ENCODE results near the gene PCDHB1. TPM values are rescaled to one million over a fixed set of nuclear protein-coding genes. Genes with fewer than 3 reads are reported as not detected.

PCDHB1 gene
- total and polyA plus RNA-seq, 2 of the 8 experiments (the other 6 are each of a cell fraction or from before 2014, with no cell fraction given), result 0.03 to 0.04 TPM

- Histone ChIP-seq H3K23me2 (ENCODE audit: low read depth, low read length) (peaks cover 8% of the 10 kb centered on the region), H4K20me1 (replicated peaks in 1 of 2; ENCODE audit: control insufficient read depth in 1 of 2, insufficient read depth in 2 of 2, low read length in 2 of 2) (no peaks in the 10 kb centered on the region), H3K4ac (replicated peaks; ENCODE audit: insufficient read length, low read depth, low read length) (no peak overlapping the region), H3K23ac (ENCODE audit: insufficient read length) (no peak overlapping the region), H4K8ac (ENCODE audit: extremely low read depth, insufficient read depth, low read length) (no peak overlapping the region), H3K4me1 (replicated peaks in 1 of 4; ENCODE audit: control insufficient read depth in 3 of 4, insufficient read depth in 4 of 4, low read length in 3 of 4) (peaks cover 0 to 8% (median 6%) of the 10 kb centered on the region in 4 experiments; a peak in 3 of 7 replicates), H4K91ac (replicated peaks; ENCODE audit: insufficient read length, low read length) (no peak overlapping the region), H2BK20ac (ENCODE audit: low read length) (no peak overlapping the region), H3K56ac (replicated peaks; ENCODE audit: insufficient read length, low read depth, low read length) (no peak overlapping the region), H3K27ac (ENCODE audit: low read depth, low read length) (peak overlapping the region; percentile 97), H3K4me3 (ENCODE audit: extremely low read depth in 1 of 4, insufficient read depth in 2 of 4, low read depth in 3 of 4, low read length in 4 of 4) (peak overlapping the region; percentile 71 to 86 (median 74)), H3K79me1 (ENCODE audit: low read depth, low read length) (no peaks in the 10 kb centered on the region), H2AFZ (ENCODE audit: low read length) (peak overlapping the region; percentile 97), H3K9ac (replicated peaks in 1 of 4; ENCODE audit: extremely low read depth in 1 of 4, low read depth in 3 of 4, low read length in 3 of 4) (peak overlapping the region; percentile 66 to 90 (median 80)), H3K18ac (ENCODE audit: extremely low read depth, low read length) (no peak overlapping the region), H3K4me2 (ENCODE audit: insufficient read depth in 1 of 2, low read depth in 2 of 2, low read length in 2 of 2) (peak overlapping the region; percentile 87 to 93), H3K9me3 (ENCODE audit: insufficient read depth in 2 of 2, low read depth in 1 of 2, low read length in 1 of 2) (no peaks in the 10 kb centered on the region), H3K14ac (ENCODE audit: insufficient read length) (no peak overlapping the region), H2BK12ac (ENCODE audit: low read depth, low read length) (no peak overlapping the region; the same call in 1 of the 2 replicates), H2BK15ac (ENCODE audit: low read length) (no peak overlapping the region), H4K5ac (ENCODE audit: insufficient read length, low read depth, low read length) (peak overlapping the region; percentile 34), H2BK120ac (replicated peaks; ENCODE audit: low read depth, low read length) (no peak overlapping the region), H3K27me3 (replicated peaks in 1 of 4; ENCODE audit: control insufficient read depth in 3 of 4, extremely low read depth in 1 of 4, insufficient read depth in 3 of 4, low read length in 3 of 4) (0 out of 7 replicates have a peak, but pooled peaks cover 0 to 1% (median 0%) of the 10 kb centered on the region in 4 experiments), H2AK5ac (ENCODE audit: low read depth, low read length) (no peak overlapping the region), H3K36me3 (ENCODE audit: control insufficient read depth in 2 of 4, insufficient read depth in 4 of 4, low read length in 3 of 4) (no peaks in the 10 kb centered on the region), H2BK5ac (ENCODE audit: low read depth, low read length) (peak overlapping the region; percentile 2; the same call in 1 of the 2 replicates), H3K79me2 (ENCODE audit: control insufficient read depth in 1 of 2, insufficient read depth in 2 of 2, low read length in 2 of 2) (no peaks in the 10 kb centered on the region)
- ChIA-PET POLR2A (ENCODE audit: partially characterized antibody) (interaction anchor here (0.6 to 3.1 kb wide), 28 partner anchors 10 to 674 kb away, joined by 3 to 41 read pairs (median 5); partner anchors contain the start of genes PCDHA1, PCDHA10, PCDHA11 and PCDHA12), CTCF (ENCODE audit: partially characterized antibody) (interaction anchor here (0.7 to 3.9 kb wide), 42 partner anchors 8 to 1918 kb away, joined by 3 to 141 read pairs (median 6); partner anchors contain the start of genes PCDHA10, PCDHA11, PCDHA12 and PCDHA13)
- FAIRE-seq, result peak; percentile 100
- peak; percentile 98 to 99 for DNase-seq (ENCODE audit: low read depth in 1 of 2, low spot score in 2 of 2)
- WGBS, 2 experiments (ENCODE audit: extremely low coverage in 1 of 2, insufficient coverage in 1 of 2, insufficient read length in 1 of 2, insufficient replicate concordance in 2 of 2, low coverage in 1 of 2, low lambda C conversion rate in 2 of 2, missing lambda C conversion rate in 1 of 2), result 2% methylated on average over 25 of the region's 25 CpGs; no CpG with 5 or more reads in 1 of the 2 experiments
- TF ChIP-seq HDAC2 (IDR thresholded peaks at IDR 0.05; ENCODE audit: borderline replicate concordance in 1 of 2, low read depth in 2 of 2, low read length in 2 of 2) (peak in 1 of 2 experiments; percentile 96; a peak in 1 of 4 replicates), CHD1 (IDR thresholded peaks at IDR 0.05; ENCODE audit: low read depth, low read length) (peak; percentile 96), SAP30 (IDR thresholded peaks at IDR 0.05; ENCODE audit: insufficient read depth, insufficient replicate concordance, low read length) (peak; percentile 90), TBP (IDR thresholded peaks at IDR 0.05; ENCODE audit: low read depth, low read length) (peak; percentile 96), CBX5 (IDR thresholded peaks at IDR 0.05; ENCODE audit: low read depth, low read length) (no peak), KDM5A (IDR thresholded peaks at IDR 0.05; ENCODE audit: low read length) (peak; percentile 67; the same call in 1 of the 2 replicates), CHD2 (IDR thresholded peaks at IDR 0.05; ENCODE audit: low read length) (peak; percentile 32; the same call in 1 of the 2 replicates), TAF1 (IDR thresholded peaks at IDR 0.05; ENCODE audit: low read depth, low read length) (peak; percentile 97), GTF2F1 (IDR thresholded peaks at IDR 0.05; ENCODE audit: borderline replicate concordance, low read depth, low read length) (peak; percentile 54; the same call in 1 of the 2 replicates), YY1 (IDR thresholded peaks at IDR 0.05; ENCODE audit: low read depth, low read length) (peak; percentile 97), JUND (IDR thresholded peaks at IDR 0.05; ENCODE audit: low read length) (peak; percentile 98), KDM1A (IDR thresholded peaks at IDR 0.05; ENCODE audit: borderline replicate concordance, low read length) (no peak)
These were observed 10.3 kb upstream of the PCDHB1 start for GRCh38 chr5:141040771-141041426.

All from H1 (cell line).